Endothelial cell of umbilical vein (primary cell): ENCODE measurements around the gene CYP11A1. TPM values are rescaled to one million over a fixed set of nuclear protein-coding genes. Genes with fewer than 3 reads are reported as not detected.

Experiments
- BruUV-seq: library from RNA; stranded (reverse); fragments of 400-500 nt; replicated peaks from 2 replicates; lab custom pipeline; 2021; lab: Mats Ljungman, UMichigan
- CTCF ChIA-PET: fragments of 300-600, 350-600 bp; sonication (Branson Sonifier 250); formaldehyde crosslinking; loops from one replicate; lab custom pipeline; 2021; ENCODE audit warnings: antibody characterized with exemption, inconsistent platforms; lab: Charles Lee
- POLR2A ChIA-PET: fragments of 300-600, 350-600 bp; sonication (Branson Sonifier 250); formaldehyde crosslinking; loops from one replicate; lab custom pipeline; 2021; ENCODE audit warnings: antibody characterized with exemption, inconsistent platforms; lab: Charles Lee
- DNase-seq: peaks from one replicate; pipeline ENCODE4 v3.0.0-alpha.2; 2011; ENCODE audit warnings: low read depth, low spot score
- FAIRE-seq: peaks from 2 replicates; lab custom pipeline; 2011; peaks lifted over from hg19 to GRCh38; lab: Jason Lieb, UNC
- H2AFZ ChIP-seq: 2 replicates; pipeline ENCODE4 v1.6.0; 2012; ENCODE audit warnings: low read depth, low read length, control low read depth, inconsistent platforms
- H3K27ac ChIP-seq: 2 replicates; pipeline ENCODE4 v1.5.1; 2011; ENCODE audit warnings: low read depth, mild to moderate bottlenecking, control low read depth, low read length, moderate library complexity; ENCODE audit not compliant: insufficient read depth
- H3K27me3 ChIP-seq, 2 experiments: 2 replicates each; pipeline versions ENCODE4 v1.6.0 to v1.6.1; 2011; ENCODE audit warnings: low read length in 2 of 2, mixed read lengths in 1 of 2; ENCODE audit not compliant: control insufficient read depth in 2 of 2, insufficient read depth in 2 of 2
- H3K36me3 ChIP-seq, 2 experiments: 2 replicates in 1 of 2; 3 replicates in 1 of 2; pipeline ENCODE4 v1.5.1; 2011; ENCODE audit warnings: low read length in 2 of 2, mild to moderate bottlenecking in 1 of 2, moderate library complexity in 1 of 2; ENCODE audit not compliant: control insufficient read depth in 2 of 2, insufficient read depth in 2 of 2; ENCODE audit errors: extremely low read depth in 1 of 2
- H3K4me1 ChIP-seq: 3 replicates; pipeline ENCODE4 v1.5.1; 2011; ENCODE audit warnings: mild to moderate bottlenecking, low read length; ENCODE audit not compliant: control insufficient read depth, insufficient read depth; ENCODE audit errors: extremely low read depth
- H3K4me2 ChIP-seq: 2 replicates; pipeline ENCODE4 v1.6.1; 2011; ENCODE audit warnings: low read length, control low read depth, mixed read lengths; ENCODE audit not compliant: insufficient read depth
- H3K4me3 ChIP-seq, 3 experiments: fragments of 200-600 bp in 1 of 3; sonication (generic), shearing (Covaris generic) in 1 of 3; replicated peaks in 1 of 3; 2 replicates each; pipeline ENCODE4 v1.5.1; 2011 to 2016; ENCODE audit warnings: control low read depth in 3 of 3, low read length in 3 of 3, mild to moderate bottlenecking in 2 of 3, inconsistent platforms in 1 of 3, low read depth in 1 of 3, moderate library complexity in 1 of 3; ENCODE audit not compliant: insufficient read depth in 1 of 3
- H3K79me2 ChIP-seq: 2 replicates; pipeline ENCODE4 v1.6.0; 2012; ENCODE audit warnings: low read length, inconsistent platforms; ENCODE audit not compliant: control insufficient read depth, insufficient read depth
- H3K9ac ChIP-seq: replicated peaks from 2 replicates; pipeline ENCODE3; 2011; ENCODE audit warnings: low read length, control low read depth; ENCODE audit not compliant: insufficient read depth; ENCODE audit errors: extremely low read depth
- H3K9me1 ChIP-seq: replicated peaks from 3 replicates; pipeline ENCODE4 v1.6.0; 2011; ENCODE audit warnings: mild to moderate bottlenecking, low read length; ENCODE audit not compliant: control insufficient read depth, insufficient read depth; ENCODE audit errors: extremely low read depth
- H3K9me3 ChIP-seq: replicated peaks from 2 replicates; pipeline ENCODE4 v1.5.1; 2012; ENCODE audit warnings: low read length, inconsistent platforms; ENCODE audit not compliant: control insufficient read depth, insufficient read depth
- H4K20me1 ChIP-seq: replicated peaks from 2 replicates; pipeline ENCODE3; 2011; ENCODE audit warnings: mild to moderate bottlenecking, low read length; ENCODE audit not compliant: control insufficient read depth, insufficient read depth; ENCODE audit errors: extremely low read depth
- EZH2 ChIP-seq: IDR thresholded peaks from 2 replicates; pipeline ENCODE4 v1.6.1; 2012; ENCODE audit warnings: borderline replicate concordance, low read depth, mild to moderate bottlenecking, moderate library complexity, low read length, inconsistent platforms; ENCODE audit not compliant: severe bottlenecking
- FOS ChIP-seq: IDR thresholded peaks from 2 replicates; pipeline ENCODE4 v1.6.1; 2011; ENCODE audit warnings: mild to moderate bottlenecking, low read length, moderate library complexity, borderline replicate concordance; ENCODE audit not compliant: insufficient read depth
- GATA2 ChIP-seq: IDR thresholded peaks from 2 replicates; pipeline ENCODE4 v1.7.0; 2011; ENCODE audit warnings: low read depth, mild to moderate bottlenecking, moderate library complexity, mixed read lengths, low read length; ENCODE audit not compliant: insufficient read length, insufficient read depth
- JUN ChIP-seq: IDR thresholded peaks from 2 replicates; pipeline ENCODE4 v1.6.1; 2011; ENCODE audit warnings: borderline replicate concordance, low read depth; ENCODE audit not compliant: insufficient read length, insufficient read depth
- MAX ChIP-seq: IDR thresholded peaks from 2 replicates; pipeline ENCODE4 v1.6.1; 2011; ENCODE audit not compliant: insufficient read depth, insufficient read length
- MYC ChIP-seq: IDR thresholded peaks from one replicate; pipeline ENCODE4 v1.6.1; 2011; ENCODE audit warnings: mild to moderate bottlenecking, low read depth, low read length
- POLR2A ChIP-seq: IDR thresholded peaks from 2 replicates; pipeline ENCODE4 v1.6.1; 2012; ENCODE audit warnings: low read depth, mild to moderate bottlenecking, control low read depth, low read length
- POLR2AphosphoS5 ChIP-seq: IDR thresholded peaks from 2 replicates; pipeline ENCODE4 v1.6.1; 2012; ENCODE audit warnings: low read depth, mild to moderate bottlenecking, control low read depth, low read length, moderate library complexity; ENCODE audit not compliant: insufficient read depth
- dilution Hi-C: fragments of 300-500 bp; cut with MboI; formaldehyde crosslinking; loops from one replicate; pipeline ENCODE4 v1.15.0; 2019; ENCODE audit warnings: low sequenced_read_pairs; ENCODE audit not compliant: extremely low pct_ligation_motif_present
- intact Hi-C: fragments of 100-400 bp; cut with micrococcal nuclease; formaldehyde crosslinking; loops from one replicate; pipeline ENCODE4 v1.10.0; 2022
- polyA plus RNA-seq, 4 experiments: library from polyadenylated mRNA; depleted of rRNA in 3 of 4; stranded (reverse) in 3 of 4; unstranded in 1 of 4; fragments of >200 nt; gene quantifications; 2 replicates each; pipeline versions ENCODE4 v1.2.1 to v1.2.3, GENCODE V29; 2011 to 2012; ENCODE audit warnings: missing spikeins in 1 of 4
- total RNA-seq: library from RNA; stranded (reverse); gene quantifications from 2 replicates; pipeline ENCODE4 v1.2.3, GENCODE V29; 2021
- TF ChIP-seq, protein P1 (sequence below), 2 donors: IDR thresholded peaks; 1 replicate in 1 of 2; 2 replicates in 1 of 2; pipeline ENCODE4 v1.5.1; 2011; ENCODE audit warnings: low read length in 2 of 2, mild to moderate bottlenecking in 2 of 2, moderate library complexity in 2 of 2, control low read depth in 1 of 2, inconsistent platforms in 1 of 2, low read depth in 1 of 2; ENCODE audit not compliant: insufficient read depth in 1 of 2; ENCODE audit errors: extremely low read depth in 1 of 2

CYP11A1 gene
- total and polyA plus RNA-seq, 2 donors (not counting 3 experiments of a cell fraction or from before 2014, with no cell fraction given): 0.08 TPM; not detected in 1

DNA sequence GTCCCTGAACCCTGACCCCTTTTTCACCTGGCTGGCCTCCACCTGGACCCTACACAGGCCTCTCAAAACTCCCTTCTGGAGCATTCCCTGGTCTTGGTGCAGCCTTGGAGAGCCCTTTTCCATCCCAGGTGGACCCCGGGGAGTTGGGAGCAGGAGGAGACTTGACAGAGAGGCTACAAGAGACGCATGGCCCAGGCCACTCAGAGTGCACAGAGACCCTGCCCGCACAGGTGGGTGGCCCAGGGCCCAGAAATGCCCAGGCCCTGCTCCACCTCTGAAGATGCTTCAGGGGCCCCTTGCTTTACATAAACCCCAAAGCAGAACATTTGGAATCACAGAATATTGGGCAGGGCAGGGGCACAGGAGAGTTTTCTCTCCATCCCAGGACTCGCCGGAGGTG lies 34.4 kb downstream of the CYP11A1 start:
- intact Hi-C loops (no loop called here), dilution Hi-C loops (no loop called here)
- Histone ChIP-seq H3K9ac (no peak overlapping the region), H3K4me2 (no peak overlapping the region), H3K27ac (no peak overlapping the region), H3K36me3 (no peaks in the 10 kb centered on the region), H3K9me3 (no peaks in the 10 kb centered on the region), H4K20me1 (no peaks in the 10 kb centered on the region), H3K4me3 (no peak overlapping the region), H3K4me1 (no peaks in the 10 kb centered on the region), H3K9me1 (no peaks in the 10 kb centered on the region), H3K27me3 (no peaks in the 10 kb centered on the region), H3K79me2 (no peaks in the 10 kb centered on the region), H2AFZ (no peak overlapping the region)
- POLR2A ChIA-PET: no interaction called here
- no peak for FAIRE-seq
- no peak for TF ChIP-seq MAX
- TF ChIP-seq POLR2AphosphoS5: no peak
- TF ChIP-seq GATA2: no peak
- no peak for TF ChIP-seq MYC
- TF ChIP-seq EZH2: no peak
- no peak for TF ChIP-seq POLR2A
- TF ChIP-seq, protein P1, sequence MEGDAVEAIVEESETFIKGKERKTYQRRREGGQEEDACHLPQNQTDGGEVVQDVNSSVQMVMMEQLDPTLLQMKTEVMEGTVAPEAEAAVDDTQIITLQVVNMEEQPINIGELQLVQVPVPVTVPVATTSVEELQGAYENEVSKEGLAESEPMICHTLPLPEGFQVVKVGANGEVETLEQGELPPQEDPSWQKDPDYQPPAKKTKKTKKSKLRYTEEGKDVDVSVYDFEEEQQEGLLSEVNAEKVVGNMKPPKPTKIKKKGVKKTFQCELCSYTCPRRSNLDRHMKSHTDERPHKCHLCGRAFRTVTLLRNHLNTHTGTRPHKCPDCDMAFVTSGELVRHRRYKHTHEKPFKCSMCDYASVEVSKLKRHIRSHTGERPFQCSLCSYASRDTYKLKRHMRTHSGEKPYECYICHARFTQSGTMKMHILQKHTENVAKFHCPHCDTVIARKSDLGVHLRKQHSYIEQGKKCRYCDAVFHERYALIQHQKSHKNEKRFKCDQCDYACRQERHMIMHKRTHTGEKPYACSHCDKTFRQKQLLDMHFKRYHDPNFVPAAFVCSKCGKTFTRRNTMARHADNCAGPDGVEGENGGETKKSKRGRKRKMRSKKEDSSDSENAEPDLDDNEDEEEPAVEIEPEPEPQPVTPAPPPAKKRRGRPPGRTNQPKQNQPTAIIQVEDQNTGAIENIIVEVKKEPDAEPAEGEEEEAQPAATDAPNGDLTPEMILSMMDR (IDR thresholded peaks at IDR 0.05; ENCODE audit: extremely low read depth in 1 of 2, insufficient read depth in 1 of 2, low read depth in 1 of 2, low read length in 2 of 2): no peak
- no peak for TF ChIP-seq FOS
- TF ChIP-seq JUN: no peak
- CTCF ChIA-PET: no interaction called here
- no TSS peak for BruUV-seq
- DNase-seq: no peak
